Activated T-helper 17 cell treated with anti-CD3 and anti-CD28 coated beads, Interleukin-2, amount 50 U/mL, for 72 hours (primary cell): Measurements from ENCODE around the gene SREK1. TPM values are rescaled to one million over a fixed set of nuclear protein-coding genes. Genes with fewer than 3 reads are reported as not detected.
A peak's percentile ranks its signal among the peaks of the same experiment; 100 is the strongest.
"Not testable (repeated sequence)": the region's sequence is repeated elsewhere in the genome, so short reads cannot be mapped to it uniquely, and the experiment has no call there.

ENCODE experiments used
- ATAC-seq: fragments of 150-1000 bp; cut with Tn5 transposase; replicated peaks from 2 replicates; pipeline ENCODE4 v1.10.0; 2021; ENCODE audit warnings: mild to moderate bottlenecking, moderate library complexity
- H3K27ac Mint-ChIP-seq: one replicate; pipeline ENCODE4 v1.8.0; 2022; ENCODE audit warnings: mixed read lengths
- H3K27me3 Mint-ChIP-seq: one replicate; pipeline ENCODE4 v1.8.0; 2022; ENCODE audit warnings: mixed read lengths
- H3K36me3 Mint-ChIP-seq: one replicate; pipeline ENCODE4 v1.8.0; 2022; ENCODE audit warnings: low read depth, mild to moderate bottlenecking, mixed read lengths
- H3K4me1 Mint-ChIP-seq: one replicate; pipeline ENCODE4 v1.8.0; 2022; ENCODE audit warnings: mixed read lengths
- H3K4me3 Mint-ChIP-seq: one replicate; pipeline ENCODE4 v1.8.0; 2022; ENCODE audit warnings: mild to moderate bottlenecking, mixed read lengths
- H3K9me3 Mint-ChIP-seq: one replicate; pipeline ENCODE4 v1.8.0; 2022; ENCODE audit warnings: mixed read lengths
- total RNA-seq, 2 donors: library from RNA; stranded (reverse); gene quantifications; one replicate each; pipeline ENCODE4 v1.2.3, GENCODE V29; 2022

Gene SREK1
- 10 to 100 TPM; 60.0 to 72.4 TPM for total RNA-seq

- ATAC-seq: peak; percentile 90
- H3K36me3 Mint-ChIP-seq: peaks cover 31% of the 10 kb centered on the region
- no peaks in the 10 kb centered on the region for H3K27me3 Mint-ChIP-seq
- peaks cover 10% of the 10 kb centered on the region for H3K4me1 Mint-ChIP-seq
- peak within 1 kb of the TSS; percentile 97 for H3K4me3 Mint-ChIP-seq
- no peaks in the 10 kb centered on the region for H3K9me3 Mint-ChIP-seq
- H3K27ac Mint-ChIP-seq: peak within 1 kb of the TSS; percentile 99
Measured at GRCh38 chr5:66144074-66144833, at the start of gene SREK1. Gene SREK1, plus strand, starts transcription at chr5:66144300. Its CDS starts 77 bp downstream, at chr5:66144377.

GRCh38 chr5:66100851-66101250 lies 43.2 kb upstream of the SREK1 start:
- Mint-ChIP-seq H3K36me3 (no peaks in the 10 kb centered on the region), H3K4me3 (no peak overlapping the region), H3K4me1 (no peaks in the 10 kb centered on the region), H3K27ac (no peak overlapping the region), H3K27me3 (no peaks in the 10 kb centered on the region), H3K9me3 (peaks cover 26% of the 10 kb centered on the region)
- ATAC-seq: no peak

GRCh38 chr5:66113160-66113559 lies 30.9 kb upstream of the SREK1 start:
- Mint-ChIP-seq H3K4me1 (no peaks in the 10 kb centered on the region), H3K36me3 (no peaks in the 10 kb centered on the region), H3K27ac (no peak overlapping the region), H3K4me3 (no peak overlapping the region), H3K27me3 (no peaks in the 10 kb centered on the region), H3K9me3 (peaks cover 13% of the 10 kb centered on the region)
- no peak for ATAC-seq

- no peak overlapping the region for H3K27ac Mint-ChIP-seq
- H3K4me3 Mint-ChIP-seq: no peak overlapping the region
- no peaks in the 10 kb centered on the region for H3K4me1 Mint-ChIP-seq
Measured at GRCh38 chr5:66118304-66118703, 25.8 kb upstream of the SREK1 start.

GRCh38 chr5:66122379-66123034 lies 21.6 kb upstream of the SREK1 start:
- H3K4me3 Mint-ChIP-seq: no peak overlapping the region
- no peaks in the 10 kb centered on the region for H3K9me3 Mint-ChIP-seq
- no peaks in the 10 kb centered on the region for H3K36me3 Mint-ChIP-seq
- peak; percentile 69 for ATAC-seq
- no peak overlapping the region for H3K27ac Mint-ChIP-seq
- no peaks in the 10 kb centered on the region for H3K4me1 Mint-ChIP-seq
- H3K27me3 Mint-ChIP-seq: peaks cover 4% of the 10 kb centered on the region

More at GRCh38 chr5:66118304-66118703, 25.8 kb upstream of the SREK1 start:
- Mint-ChIP-seq H3K27me3 (peaks cover 4% of the 10 kb centered on the region), H3K36me3 (no peaks in the 10 kb centered on the region), H3K9me3 (peaks cover 5% of the 10 kb centered on the region)
- no peak for ATAC-seq

GRCh38 chr5:66129144-66129543 lies 15.0 kb upstream of the SREK1 start:
- ATAC-seq: no peak
- Mint-ChIP-seq H3K27ac (no peak overlapping the region), H3K36me3 (no peaks in the 10 kb centered on the region), H3K4me1 (no peaks in the 10 kb centered on the region), H3K9me3 (peaks cover 7% of the 10 kb centered on the region), H3K27me3 (peaks cover 7% of the 10 kb centered on the region), H3K4me3 (no peak overlapping the region)

GRCh38 chr5:66130493-66130892 lies 13.6 kb upstream of the SREK1 start:
- no peaks in the 10 kb centered on the region for H3K36me3 Mint-ChIP-seq
- no peaks in the 10 kb centered on the region for H3K4me1 Mint-ChIP-seq
- H3K4me3 Mint-ChIP-seq: no peak overlapping the region
- H3K27ac Mint-ChIP-seq: no peak overlapping the region
- H3K9me3 Mint-ChIP-seq: peaks cover 7% of the 10 kb centered on the region
- no peak for ATAC-seq
- peaks cover 7% of the 10 kb centered on the region for H3K27me3 Mint-ChIP-seq

GRCh38 chr5:66134407-66134861 lies 9.7 kb upstream of the SREK1 start:
- Mint-ChIP-seq H3K4me1 (peaks cover 1% of the 10 kb centered on the region), H3K4me3 (no peak overlapping the region), H3K27me3 (peaks cover 5% of the 10 kb centered on the region), H3K27ac (no peak overlapping the region), H3K9me3 (peaks cover 2% of the 10 kb centered on the region), H3K36me3 (no peaks in the 10 kb centered on the region)
- ATAC-seq: no peak

GRCh38 chr5:66136053-66136452 lies 8.0 kb upstream of the SREK1 start:
- Mint-ChIP-seq H3K27ac (no peak overlapping the region), H3K9me3 (no peaks in the 10 kb centered on the region), H3K36me3 (no peaks in the 10 kb centered on the region), H3K4me1 (peaks cover 5% of the 10 kb centered on the region), H3K27me3 (no peaks in the 10 kb centered on the region), H3K4me3 (no peak overlapping the region)
- no peak for ATAC-seq

GRCh38 chr5:66136944-66137343 lies 7.2 kb upstream of the SREK1 start:
- H3K4me1 Mint-ChIP-seq, H3K36me3 Mint-ChIP-seq, H3K4me3 Mint-ChIP-seq, ATAC-seq, H3K27ac Mint-ChIP-seq, H3K9me3 Mint-ChIP-seq, H3K27me3 Mint-ChIP-seq: not testable (repeated sequence)

GRCh38 chr5:66138637-66139317 lies 5.3 kb upstream of the SREK1 start:
- Mint-ChIP-seq H3K27ac (peak overlapping the region; percentile 1), H3K4me3 (no peak overlapping the region), H3K9me3 (no peaks in the 10 kb centered on the region), H3K4me1 (peaks cover 5% of the 10 kb centered on the region), H3K27me3 (no peaks in the 10 kb centered on the region), H3K36me3 (peaks cover under 1% of the 10 kb centered on the region)
- ATAC-seq: no peak

- Mint-ChIP-seq H3K4me3 (no peak overlapping the region), H3K27me3 (no peaks in the 10 kb centered on the region), H3K27ac (peak overlapping the region; percentile 1), H3K9me3 (no peaks in the 10 kb centered on the region), H3K4me1 (peaks cover 5% of the 10 kb centered on the region), H3K36me3 (peaks cover 6% of the 10 kb centered on the region)
- no peak for ATAC-seq
Measured at GRCh38 chr5:66139318-66139712, 4.8 kb upstream of the SREK1 start.

- Mint-ChIP-seq H3K4me3 (peak overlapping the region; percentile 97), H3K9me3 (no peaks in the 10 kb centered on the region), H3K27ac (no peak overlapping the region), H3K27me3 (no peaks in the 10 kb centered on the region), H3K36me3 (peaks cover 27% of the 10 kb centered on the region), H3K4me1 (peaks cover 10% of the 10 kb centered on the region)
- no peak for ATAC-seq
Measured at GRCh38 chr5:66142417-66142816, 1.7 kb upstream of the SREK1 start.

- no peaks in the 10 kb centered on the region for H3K27me3 Mint-ChIP-seq
- H3K9me3 Mint-ChIP-seq: no peaks in the 10 kb centered on the region
- peaks cover 29% of the 10 kb centered on the region for H3K36me3 Mint-ChIP-seq
- ATAC-seq: peak; percentile 14
- H3K4me1 Mint-ChIP-seq: peaks cover 10% of the 10 kb centered on the region
- H3K4me3 Mint-ChIP-seq: peak overlapping the region; percentile 97
- peak overlapping the region; percentile 99 for H3K27ac Mint-ChIP-seq
Measured at GRCh38 chr5:66143473-66144073, 527 bp upstream of the SREK1 start.
